ENCODE results near the gene FST. TPM values are rescaled to one million over a fixed set of nuclear protein-coding genes. Genes with fewer than 3 reads are reported as not detected.

The FST gene
- total and polyA plus RNA-seq, 10 of the 15 experiments (the other 5 are each of a cell fraction or from before 2014, with no cell fraction given): 0.23 TPM; not detected in 9

DNA sequence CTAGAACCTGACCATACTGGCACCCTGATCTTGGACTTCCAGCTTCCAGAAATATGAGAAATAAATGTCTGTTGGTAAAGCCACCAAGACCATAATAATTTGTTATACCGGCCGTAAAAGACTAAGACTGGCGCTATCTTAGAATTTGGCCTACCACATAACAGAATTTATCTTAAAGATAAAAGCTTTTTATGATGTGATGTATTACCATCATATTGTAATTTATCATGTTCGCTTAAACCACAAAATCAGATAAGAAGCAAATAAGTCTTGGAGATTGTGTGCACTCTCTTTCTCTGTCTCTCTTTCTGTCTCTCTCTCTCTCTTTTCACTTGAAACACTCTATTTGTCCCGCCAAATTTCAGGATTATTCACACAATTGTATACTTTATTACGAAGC lies 35.6 kb downstream of the FST start:
- ChIA-PET POLR2A (no interaction called here), CTCF (no interaction called here), SMC1A (ENCODE audit: uncharacterized antibody, unreplicated experiment) (no interaction called here), RAD21 (ENCODE audit: unreplicated experiment) (no interaction called here)
- no peaks in the 10 kb centered on the region for H3K9me3 ChIP-seq (replicated peaks; ENCODE audit: control insufficient read depth, insufficient read depth, low read length)
- BruUV-seq (replicated peaks): no TSS peak
- no peak overlapping the region for H3K27ac ChIP-seq (ENCODE audit: control insufficient read depth, insufficient read depth)
- intact Hi-C loops (cut with micrococcal nuclease; ENCODE audit: unreplicated experiment) (no loop called here), in situ Hi-C loops (cut with MboI) (no loop called here)
- no peak for TF ChIP-seq CHD1 (IDR thresholded peaks at IDR 0.05; ENCODE audit: low read depth, low read length)
- TF ChIP-seq JUND (IDR thresholded peaks at IDR 0.05; ENCODE audit: low read depth, low read length): no peak
- no peak for TF ChIP-seq CREB1 (IDR thresholded peaks at IDR 0.05; ENCODE audit: low read depth)
- no peak for TF ChIP-seq KDM1A (IDR thresholded peaks at IDR 0.05; ENCODE audit: borderline replicate concordance)
- no peak for TF ChIP-seq CREM (IDR thresholded peaks at IDR 0.05; ENCODE audit: low read depth)
- TF ChIP-seq ZBTB40 (IDR thresholded peaks at IDR 0.05; ENCODE audit: borderline replicate concordance): no peak
- TF ChIP-seq ZNF274 (IDR thresholded peaks at IDR 0.05; ENCODE audit: insufficient read depth, insufficient read length): no peak
- no peak for TF ChIP-seq ZNF687 (IDR thresholded peaks at IDR 0.05)
- no peak for TF ChIP-seq IKZF2 (IDR thresholded peaks at IDR 0.05)
- TF ChIP-seq SMAD5 (IDR thresholded peaks at IDR 0.05; ENCODE audit: low read depth): no peak
- no peaks in the 10 kb centered on the region for H3K79me2 ChIP-seq (ENCODE audit: control insufficient read depth, insufficient read depth, low read length)
- H3K4me3 ChIP-seq: no peak overlapping the region
- DNase-seq (ENCODE audit: low read depth, low spot score): no peak
- no peak overlapping the region for H2AFZ ChIP-seq (ENCODE audit: control insufficient read depth, low read depth, low read length)
- H3K36me3 ChIP-seq (ENCODE audit: control insufficient read depth in 2 of 2, insufficient read depth in 2 of 2, low read length in 1 of 2): no peaks in the 10 kb centered on the region
- H3K9ac ChIP-seq (ENCODE audit: control insufficient read depth, insufficient read depth, low read length): no peak overlapping the region
- no peaks in the 10 kb centered on the region for H3K27me3 ChIP-seq (replicated peaks in 1 of 2; ENCODE audit: control insufficient read depth in 2 of 2, insufficient read depth in 2 of 2, low read length in 1 of 2)
- no peaks in the 10 kb centered on the region for H3K4me1 ChIP-seq (ENCODE audit: control insufficient read depth, insufficient read depth, low read length)
- H4K20me1 ChIP-seq (ENCODE audit: control insufficient read depth, insufficient read depth): no peaks in the 10 kb centered on the region
- no peak for ATAC-seq
- H3K4me2 ChIP-seq (ENCODE audit: control insufficient read depth, insufficient read depth): no peak overlapping the region
- no peak for FAIRE-seq
- WGBS (ENCODE audit: insufficient coverage, insufficient replicate concordance, low lambda C conversion rate, missing lambda C conversion rate): 61% methylated on average over 6 of the region's 6 CpGs

Measured in GM12878 (cell line).